GM19372 (cell line): ENCODE results near the gene CDC42EP1.
"Not testable (repeated sequence)": the region's sequence is repeated elsewhere in the genome, so short reads cannot be mapped to it uniquely, and the experiment has no call there.

Experiments
- ATAC-seq: cut with Tn5 transposase; IDR thresholded peaks from one replicate; pipeline ENCODE4 v1.9.1; 2021; ENCODE audit warnings: mild to moderate bottlenecking, low read depth, moderate library complexity; ENCODE audit not compliant: unreplicated experiment

The CDC42EP1 gene

DNA sequence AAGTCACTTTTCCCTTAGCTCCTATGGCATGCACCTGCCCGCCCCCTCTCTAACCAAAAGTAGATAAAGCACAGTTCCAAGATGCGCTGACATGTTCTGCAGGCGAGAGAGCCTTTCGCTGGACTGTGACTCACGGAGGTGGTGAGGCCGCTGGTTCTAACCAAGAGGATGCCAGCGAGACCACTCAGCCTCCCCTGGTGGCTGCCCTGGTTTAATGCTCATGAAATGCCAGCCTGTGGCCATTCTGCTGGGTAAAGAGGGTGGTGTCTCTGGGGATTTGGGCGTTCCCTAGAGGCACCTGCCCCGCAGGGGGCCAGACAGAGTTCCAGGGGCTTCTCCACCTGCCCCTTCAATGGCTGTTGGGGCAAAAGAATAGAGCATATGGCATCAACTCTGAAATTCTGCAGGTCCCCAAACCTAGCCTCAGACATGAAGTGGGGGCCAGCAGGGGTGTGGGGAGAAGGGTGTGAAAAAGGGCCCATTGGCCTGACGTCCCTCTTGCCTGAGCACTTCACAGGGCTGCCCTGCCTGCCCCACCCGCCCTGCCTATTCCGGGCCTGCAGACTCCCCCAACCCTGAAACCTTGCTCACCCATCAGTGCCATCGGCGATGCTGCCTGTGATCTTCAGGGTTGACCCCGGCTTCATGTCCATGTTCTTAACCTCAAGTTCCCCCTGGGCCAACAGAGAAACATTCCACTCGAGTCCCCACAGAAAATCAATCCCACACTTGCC is 11.1 kb downstream of the CDC42EP1 start:
- ATAC-seq: no peak

DNA sequence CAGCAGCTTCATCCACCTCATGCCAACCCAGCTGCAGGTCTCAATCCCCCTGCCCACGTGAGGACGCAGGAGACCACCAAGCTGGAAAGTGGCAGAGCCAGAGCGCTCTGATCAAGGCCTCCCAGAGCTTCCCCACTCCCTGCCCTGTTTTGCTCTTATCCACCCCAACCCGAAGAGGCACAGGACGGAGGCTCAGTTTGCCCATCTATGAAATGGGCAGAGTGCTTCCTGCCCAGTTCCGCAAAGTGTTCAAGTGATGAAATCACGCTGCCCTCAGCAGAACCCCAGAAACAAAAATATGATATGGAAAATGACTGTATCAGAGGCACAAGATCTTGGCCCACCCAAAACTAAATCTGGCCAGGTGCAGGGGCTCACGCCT is 11.7 kb downstream of the CDC42EP1 start:
- ATAC-seq: no peak

DNA sequence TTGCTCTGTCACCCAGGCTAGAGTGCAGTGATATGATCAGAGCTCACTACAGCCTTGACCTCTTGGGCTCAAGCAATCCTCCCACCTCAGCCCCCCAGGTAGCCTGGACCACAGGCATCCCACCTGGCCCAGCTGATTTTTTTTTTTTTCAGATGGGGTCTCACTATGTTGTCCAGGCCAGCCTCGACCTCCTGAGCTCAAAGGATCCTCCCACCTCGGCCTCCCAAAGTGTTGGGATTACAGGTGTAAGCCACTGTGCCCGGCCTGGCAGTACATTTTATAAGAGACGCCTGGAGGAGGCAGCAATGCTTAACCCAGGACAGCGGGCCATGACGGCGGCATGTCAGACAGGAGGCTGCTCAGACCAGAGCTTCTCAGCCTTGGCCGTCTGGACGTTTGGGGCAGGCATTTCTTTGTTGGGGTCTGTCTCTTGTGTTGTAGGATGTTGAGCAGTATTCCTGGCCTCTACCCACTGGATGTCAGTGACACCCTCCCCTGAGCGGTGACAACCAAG is 15.3 kb downstream of the CDC42EP1 start:
- ATAC-seq: no peak

DNA sequence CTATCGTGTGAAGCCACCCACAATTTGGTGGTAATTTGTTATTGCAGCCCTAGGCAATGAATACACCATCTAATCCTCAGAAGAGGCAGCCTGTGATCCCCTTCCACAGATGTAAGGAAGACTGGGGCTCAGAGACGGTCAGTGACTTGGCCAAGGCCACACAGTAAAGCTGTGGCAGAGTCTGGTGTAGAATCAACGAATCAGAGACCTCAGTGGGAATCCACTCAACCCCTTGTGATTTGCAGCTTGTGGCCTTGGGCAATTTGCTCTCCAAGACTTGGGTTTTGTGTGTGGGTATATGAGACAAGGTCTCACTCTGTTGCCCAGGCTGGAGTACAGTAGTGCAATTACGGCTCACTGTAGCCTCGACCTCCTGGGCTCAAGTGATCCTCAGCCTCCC is 17.7 kb downstream of the CDC42EP1 start:
- no peak for ATAC-seq

DNA sequence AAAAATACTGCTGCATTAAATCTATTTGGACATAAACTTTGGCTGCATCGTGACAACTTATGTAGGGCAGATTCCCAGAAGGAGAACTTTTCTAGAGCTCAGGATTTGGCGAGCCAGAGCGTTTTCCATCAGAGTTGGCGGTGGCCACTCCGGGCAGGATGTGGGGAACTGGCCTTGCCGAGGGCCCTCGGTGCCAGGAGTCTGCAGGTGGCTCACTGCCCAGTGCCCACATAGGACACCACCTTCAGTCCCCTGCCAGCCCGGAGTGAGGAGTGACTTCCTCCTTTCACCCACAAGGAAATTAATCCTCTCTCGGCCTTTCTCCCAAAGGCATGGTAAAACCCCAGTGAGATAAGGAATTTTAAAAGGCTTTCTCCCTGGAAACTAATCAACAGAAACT is 21.2 kb downstream of the CDC42EP1 start:
- ATAC-seq: no peak

DNA sequence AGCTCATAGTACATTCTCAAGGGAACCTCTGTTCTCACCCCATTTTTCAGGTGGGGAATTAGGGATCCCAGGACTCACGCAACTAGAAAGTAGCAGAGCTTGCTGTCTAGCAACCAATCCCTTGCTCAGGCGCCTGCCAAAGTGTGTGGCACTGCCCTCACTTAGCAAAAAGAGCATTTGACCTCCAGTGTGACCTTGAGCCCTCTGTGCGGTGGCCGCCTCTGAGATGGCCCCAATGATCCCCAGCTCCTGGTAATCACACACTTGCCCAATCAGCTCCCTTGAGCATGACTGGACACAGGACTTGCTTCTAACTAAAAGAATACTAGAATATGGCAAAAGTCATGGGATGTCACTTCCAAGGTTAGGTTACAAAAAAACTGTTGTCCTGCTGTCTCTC is 22.2 kb downstream of the CDC42EP1 start:
- ATAC-seq: no peak

DNA sequence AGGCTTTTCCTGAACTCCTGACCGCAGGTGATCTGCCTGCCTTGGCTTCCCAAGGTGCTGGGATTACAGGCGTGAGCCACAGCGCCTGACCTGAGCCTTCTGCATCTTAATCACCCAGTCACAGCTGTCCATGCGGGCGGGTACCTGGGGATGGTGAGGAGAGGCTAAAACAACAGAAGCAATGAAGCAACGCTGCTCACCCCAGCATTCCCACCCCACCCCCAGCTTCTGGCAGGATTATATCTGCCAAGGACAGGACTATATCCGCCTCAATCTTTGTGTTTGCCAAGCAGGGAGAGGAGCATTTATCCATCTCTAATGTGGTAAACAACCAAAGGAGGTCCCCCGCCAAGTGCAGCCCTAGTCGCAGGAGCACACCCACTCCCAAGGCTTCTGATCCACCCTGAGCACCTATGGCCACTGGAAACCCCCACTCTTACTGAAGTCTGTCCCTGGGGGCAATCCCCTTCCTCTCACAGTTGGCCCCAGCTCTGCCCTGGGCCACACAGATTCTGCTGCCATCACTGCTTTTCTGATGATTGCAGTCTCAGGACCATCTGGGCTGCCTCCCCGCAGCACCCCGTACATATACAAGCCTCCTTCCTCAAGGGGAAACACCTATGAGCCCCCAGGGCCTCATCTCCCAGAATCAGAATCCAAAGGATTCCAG is 28.4 kb downstream of the CDC42EP1 start:
- no peak for ATAC-seq

DNA sequence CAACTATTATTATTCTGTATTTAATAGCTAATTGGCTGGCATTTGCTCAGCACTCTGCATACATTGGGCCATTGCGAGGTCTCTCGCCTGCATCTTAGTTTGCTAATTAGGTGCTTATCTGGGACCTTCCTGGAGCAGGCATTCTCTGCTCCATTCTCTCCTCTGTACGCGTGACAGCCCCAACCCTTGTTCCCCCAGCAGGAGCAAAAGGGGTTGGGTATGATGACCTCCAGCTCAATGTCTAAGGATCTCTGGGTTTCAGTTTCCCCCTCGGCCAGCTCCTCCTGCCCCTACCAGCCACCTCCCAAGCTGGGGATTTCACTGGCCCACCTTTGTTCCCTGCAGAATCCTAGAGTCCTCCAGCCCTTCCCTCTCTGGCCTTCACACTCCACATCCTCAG is 29.4 kb downstream of the CDC42EP1 start:
- ATAC-seq: no peak

DNA sequence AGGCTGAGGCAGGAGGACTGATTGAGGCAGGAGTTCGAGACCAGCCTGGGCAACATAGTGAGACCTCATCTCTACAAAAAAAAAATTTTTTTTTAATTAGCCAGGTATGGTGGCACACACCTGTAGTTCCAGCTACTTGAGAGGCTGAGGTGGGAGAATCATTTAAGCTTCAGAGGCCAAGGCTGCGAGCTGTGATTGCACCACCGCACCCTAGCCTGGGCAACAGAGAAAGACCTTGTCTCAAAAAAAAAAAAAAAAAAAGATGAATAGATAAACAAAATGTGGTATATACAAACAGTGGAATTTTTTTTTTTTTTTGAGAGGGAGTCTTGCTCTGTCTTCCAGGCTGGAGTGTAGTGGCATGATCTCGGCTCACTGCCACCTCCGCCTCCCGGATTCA is 30.8 kb downstream of the CDC42EP1 start:
- not testable (repeated sequence) for ATAC-seq

DNA sequence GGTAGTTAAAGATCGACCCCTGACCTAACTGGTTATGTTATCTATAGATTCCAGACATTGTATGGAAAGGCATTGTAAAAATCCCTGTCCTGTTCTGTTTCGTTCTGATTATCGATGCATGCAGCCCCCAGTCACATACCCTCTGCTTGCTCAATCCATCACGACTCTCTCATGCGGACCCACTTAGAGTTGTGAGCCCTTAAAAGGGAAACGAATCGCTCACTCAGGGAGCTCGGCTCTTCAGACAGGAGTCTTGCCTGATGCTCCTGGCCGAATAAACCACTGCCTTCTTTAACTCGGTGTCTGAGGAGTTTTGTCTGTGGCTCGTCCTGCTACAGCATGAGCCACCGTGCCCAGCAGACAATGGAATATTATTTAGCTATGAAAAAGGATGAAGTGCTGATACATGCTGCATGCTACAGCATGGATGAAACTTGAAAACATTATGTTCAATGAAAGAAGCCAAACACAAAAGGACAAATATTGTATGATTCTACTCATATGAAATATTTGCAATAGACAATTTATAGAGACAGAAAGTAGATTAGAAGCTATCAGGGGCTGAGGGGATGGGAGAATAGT is 31.6 kb downstream of the CDC42EP1 start:
- ATAC-seq: no peak

DNA sequence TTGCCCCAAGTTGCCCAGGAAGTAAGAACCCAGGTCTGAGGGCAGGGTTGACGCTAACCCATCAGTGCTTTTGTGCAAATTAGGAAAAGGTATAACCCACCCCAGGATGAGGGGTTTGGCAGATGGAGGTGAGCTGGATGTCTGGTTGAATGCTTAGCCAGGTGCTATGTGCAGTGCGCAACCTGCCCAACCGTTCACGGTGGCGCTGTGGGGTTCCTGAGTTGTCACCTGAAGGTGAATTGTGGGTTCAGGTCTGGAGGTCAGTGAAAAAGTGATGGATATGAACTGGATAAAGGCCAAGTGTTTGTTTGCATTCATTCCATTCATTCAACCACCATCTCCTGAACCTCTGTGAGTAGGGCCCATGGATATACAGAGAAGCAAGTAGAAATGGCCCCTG is 34.0 kb downstream of the CDC42EP1 start:
- no peak for ATAC-seq

DNA sequence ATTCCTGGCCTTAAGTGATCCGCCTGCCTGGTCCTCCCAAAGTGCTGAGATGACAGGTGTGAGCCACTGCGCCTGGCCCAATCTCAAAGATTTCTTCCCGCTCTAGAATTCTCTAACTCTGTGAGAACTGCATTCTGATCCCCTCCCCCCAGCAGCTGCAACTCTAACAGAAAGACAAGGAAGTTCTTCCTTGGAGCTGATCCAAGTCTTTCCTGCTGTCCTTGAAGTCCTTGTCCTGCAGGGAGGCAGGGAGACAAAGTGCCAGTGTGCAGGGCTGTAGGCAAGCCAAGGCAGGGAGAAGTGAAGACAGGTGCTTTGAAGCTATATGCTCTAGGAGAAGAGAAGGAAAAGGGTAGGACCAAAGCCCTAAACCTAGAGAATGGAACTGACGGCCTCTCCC is 38.9 kb downstream of the CDC42EP1 start:
- ATAC-seq: no peak

DNA sequence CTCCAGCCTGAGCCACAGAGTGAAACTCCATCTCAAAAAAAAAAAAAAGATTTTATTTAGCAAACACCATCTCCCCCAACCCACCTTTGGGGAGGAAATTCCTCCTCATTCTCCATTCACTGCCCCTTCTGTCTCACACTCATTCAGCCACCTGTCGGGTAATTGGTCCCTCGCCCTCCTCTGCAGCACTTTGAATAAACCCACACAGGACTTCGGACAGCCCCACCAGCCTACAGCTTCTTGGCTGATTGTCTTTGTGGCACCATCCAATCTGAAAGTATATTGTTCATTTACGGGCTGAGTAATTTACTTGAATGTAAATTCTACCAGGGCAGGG is 40.9 kb downstream of the CDC42EP1 start:
- ATAC-seq: no peak

DNA sequence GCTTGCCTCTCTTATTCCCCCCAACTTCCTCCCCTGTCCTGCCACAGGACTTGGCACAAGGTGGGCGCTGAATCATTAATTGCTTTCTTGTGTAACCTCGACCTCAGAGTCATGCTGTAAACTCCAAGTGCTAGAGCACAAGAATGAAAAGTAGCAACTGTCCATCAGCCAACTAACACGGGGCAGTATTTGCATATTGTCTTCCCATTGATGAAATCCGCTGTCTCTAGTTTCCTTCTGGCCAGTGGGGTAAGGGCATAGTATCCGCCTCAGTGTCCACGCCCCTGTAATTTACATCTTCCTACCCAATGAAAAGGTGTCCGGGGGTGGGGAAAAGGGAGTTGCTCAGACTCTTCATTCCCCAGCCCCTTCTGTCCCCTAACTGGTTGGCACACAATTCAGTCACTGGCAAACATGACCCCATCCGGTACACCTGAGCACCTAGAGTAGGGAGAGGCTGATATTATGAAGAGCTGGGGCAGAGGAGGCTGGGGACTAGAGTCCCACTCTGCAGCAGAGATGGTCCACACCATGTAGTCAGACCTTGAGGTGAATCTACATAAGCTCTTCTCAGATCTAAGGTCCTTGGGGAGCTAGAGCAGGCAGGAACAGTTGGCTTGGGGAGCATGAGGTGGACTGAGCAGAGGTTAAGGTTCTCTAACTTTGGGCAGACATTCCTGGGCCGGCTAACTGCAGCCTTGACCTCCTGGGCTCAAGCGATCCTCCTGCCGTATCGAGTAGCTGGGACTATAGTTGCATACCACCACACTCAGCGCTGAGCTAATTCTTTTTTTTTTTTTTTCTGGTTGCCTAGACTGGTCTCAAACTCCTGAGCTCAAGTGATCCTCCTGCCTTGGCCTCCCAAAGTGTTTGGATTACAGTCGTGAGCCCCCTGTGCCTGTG is 41.5 kb downstream of the CDC42EP1 start:
- ATAC-seq: no peak

DNA sequence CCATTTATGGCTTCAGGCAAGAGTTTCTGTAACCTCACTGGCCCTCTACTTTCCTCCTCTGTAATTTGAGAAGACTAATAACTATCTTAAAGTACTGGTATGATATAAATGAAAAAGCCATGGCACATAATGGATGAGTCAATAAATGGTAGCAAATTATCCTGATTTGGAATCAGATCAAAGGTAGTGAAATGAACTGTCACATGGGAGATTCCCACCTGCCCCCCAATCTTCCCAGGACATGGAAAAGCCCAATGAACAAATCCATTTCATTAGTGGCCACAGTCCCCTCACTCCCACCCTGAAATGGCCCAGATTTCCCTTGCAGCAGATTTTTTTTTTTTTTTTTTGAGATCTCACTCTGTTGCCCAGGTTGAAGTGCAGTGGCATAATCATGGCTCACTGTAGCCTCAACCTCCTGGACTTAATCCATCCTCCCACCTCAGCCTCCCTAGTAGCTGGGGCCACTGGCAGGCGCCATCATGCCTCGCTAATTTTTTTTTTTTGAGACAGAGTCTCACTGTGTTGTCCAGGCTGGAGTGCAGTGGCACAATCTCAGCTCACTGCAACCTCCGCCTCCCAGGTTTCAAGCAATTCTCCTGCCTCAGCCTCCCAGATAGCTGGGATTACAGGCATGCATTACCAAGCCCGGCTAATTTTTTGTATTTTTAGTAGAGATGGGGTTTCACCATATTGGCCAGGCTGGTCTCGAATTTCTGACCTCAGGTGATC is 42.4 kb downstream of the CDC42EP1 start:
- not testable (repeated sequence) for ATAC-seq

DNA sequence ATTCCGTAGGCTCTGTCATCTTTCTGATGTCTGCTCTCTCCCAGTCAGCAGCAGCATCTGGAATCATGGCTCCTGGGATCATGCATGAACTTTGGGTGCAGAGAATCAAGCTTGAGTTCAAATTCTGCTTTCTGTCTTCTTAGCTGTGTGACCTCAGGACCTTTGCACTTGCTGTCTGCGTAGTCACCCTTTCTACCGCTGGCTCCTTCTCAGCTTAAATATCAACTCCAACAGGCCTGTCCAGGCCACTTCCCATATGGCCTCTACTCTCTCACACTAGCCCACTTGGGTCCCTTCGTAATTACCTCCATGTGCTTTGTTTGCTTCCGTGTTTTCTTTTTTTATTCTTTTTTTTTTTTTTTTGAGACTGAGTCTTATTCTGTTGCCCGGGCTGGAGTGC is 43.8 kb downstream of the CDC42EP1 start:
- no peak for ATAC-seq

DNA sequence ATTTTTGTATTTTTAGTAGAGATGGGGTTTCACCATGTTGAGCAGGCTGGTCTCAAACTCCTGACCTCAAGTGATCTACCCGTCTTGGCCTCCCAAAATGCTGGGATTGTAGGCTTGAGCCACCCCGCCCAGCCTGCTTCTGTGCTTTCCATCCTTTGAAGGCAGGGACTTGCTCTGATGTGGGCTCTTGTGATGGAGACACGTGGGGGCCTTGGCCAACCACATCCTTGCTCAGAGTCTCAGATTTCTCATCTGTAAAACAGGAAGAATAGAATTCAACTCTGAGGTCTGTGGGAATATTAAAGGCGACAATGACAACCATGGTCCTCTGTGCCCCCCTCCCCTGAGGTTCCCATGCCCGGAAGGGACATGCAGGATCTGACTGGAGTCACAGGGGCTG is 44.6 kb downstream of the CDC42EP1 start:
- ATAC-seq: no peak

DNA sequence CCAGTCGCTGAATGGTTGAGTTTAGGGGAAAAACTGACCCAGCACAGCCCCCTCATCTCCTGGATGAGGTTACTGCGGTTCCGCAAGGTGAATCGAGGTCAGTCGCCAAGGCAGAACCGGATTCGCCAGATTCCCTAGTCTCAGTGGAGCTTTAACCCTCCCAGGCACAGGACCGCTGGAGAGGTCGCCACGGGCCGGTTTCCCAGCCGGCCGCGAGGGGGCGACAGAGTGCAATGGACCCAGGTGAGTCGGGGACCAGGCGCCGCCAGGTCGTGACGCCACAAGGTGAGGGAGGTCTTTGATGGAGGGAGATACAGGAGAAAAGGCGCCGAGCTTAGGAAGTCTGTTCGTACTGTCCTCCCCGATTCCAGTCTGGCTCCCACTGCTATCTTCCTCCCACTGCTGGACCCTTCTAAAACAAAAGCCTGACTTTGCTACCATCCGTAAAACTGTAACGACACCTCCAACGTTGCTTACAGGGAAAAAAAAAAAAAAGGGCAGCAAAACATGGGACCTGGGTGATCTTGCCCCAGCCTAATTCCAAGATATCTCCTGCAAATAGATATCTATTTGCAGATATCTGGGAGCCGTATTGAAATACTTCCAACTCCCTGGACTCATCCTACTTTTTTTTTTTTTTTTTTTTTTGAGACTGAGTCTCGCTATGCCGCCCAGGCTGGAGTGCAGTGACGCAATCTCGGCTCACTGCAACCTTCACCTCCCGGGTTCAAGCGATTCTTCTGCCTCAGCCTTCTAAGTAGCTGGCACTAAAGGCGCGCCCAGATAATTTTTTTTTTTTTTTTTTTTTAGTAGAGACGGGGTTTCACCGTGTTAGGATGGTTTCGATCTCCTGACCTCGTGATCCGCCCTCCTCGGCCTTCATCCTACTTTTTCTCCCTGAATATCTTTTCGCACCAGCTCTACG is 47.0 kb downstream of the CDC42EP1 start:
- no peak for ATAC-seq

DNA sequence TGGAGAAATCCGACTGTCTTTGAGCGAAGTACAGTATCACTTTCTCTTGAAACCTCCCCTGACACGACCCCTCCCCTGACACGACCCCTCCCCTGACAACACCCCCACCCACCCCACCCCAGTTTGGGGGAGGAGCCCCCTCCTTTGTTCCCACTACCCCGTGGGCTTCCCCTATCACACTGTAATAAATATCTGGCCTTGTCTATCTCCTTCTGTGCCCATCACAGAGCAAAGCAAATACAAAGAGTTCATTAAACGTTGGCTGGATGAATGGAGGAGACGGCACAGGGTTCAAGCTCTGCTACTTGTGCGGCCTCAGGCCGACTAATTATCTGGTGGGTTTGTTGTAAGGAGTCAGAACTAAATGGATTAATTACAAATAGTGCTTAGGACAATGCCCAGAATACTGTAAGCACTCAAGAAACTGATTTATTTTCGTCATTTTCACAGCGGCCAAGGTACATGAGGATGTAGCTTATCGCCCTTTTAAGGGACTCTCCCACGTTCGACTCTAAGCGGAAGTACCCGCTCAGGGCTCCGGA is 47.7 kb downstream of the CDC42EP1 start:
- no peak for ATAC-seq
